Ecto neural progenitor cell (in vitro differentiated cells): Measurements from ENCODE around the gene ATP1A2.

Experiments
- DNase-seq: peaks from one replicate; pipeline ENCODE4 v3.0.0-alpha.2; 2018; ENCODE audit warnings: low spot score

Gene ATP1A2

GRCh38 chr1:160115545-160116282, at the start of gene ATP1A2:
Gene ATP1A2, plus strand, starts transcription at chr1:160115759. Its CDS starts 103 bp downstream, at chr1:160115862.
- DNase-seq: peak; percentile 75

GRCh38 chr1:160066829-160067745, 48.5 kb upstream of the ATP1A2 start:
- DNase-seq: no peak

GRCh38 chr1:160068225-160068624, 47.3 kb upstream of the ATP1A2 start:
- no peak for DNase-seq

- DNase-seq: no peak
Measured at GRCh38 chr1:160069460-160070231, 45.9 kb upstream of the ATP1A2 start, which contains the start of gene KCNJ10. Gene KCNJ10, minus strand, starts transcription at chr1:160070160. Its CDS starts 27,628 bp downstream, at chr1:160042532.

GRCh38 chr1:160070243-160071163, 45.1 kb upstream of the ATP1A2 start:
- DNase-seq: peak; percentile 92

GRCh38 chr1:160071289-160071688, 44.3 kb upstream of the ATP1A2 start:
- DNase-seq: no peak

GRCh38 chr1:160074865-160075264, 40.7 kb upstream of the ATP1A2 start:
- DNase-seq: no peak

GRCh38 chr1:160075836-160076235, 39.7 kb upstream of the ATP1A2 start:
- DNase-seq: no peak

- no peak for DNase-seq
Measured at GRCh38 chr1:160076295-160076694, 39.3 kb upstream of the ATP1A2 start.

GRCh38 chr1:160077486-160077885, 38.1 kb upstream of the ATP1A2 start:
- DNase-seq: no peak

- peak; percentile 78 for DNase-seq
Measured at GRCh38 chr1:160078512-160079195, 36.9 kb upstream of the ATP1A2 start.

GRCh38 chr1:160079448-160079847, 36.1 kb upstream of the ATP1A2 start:
- no peak for DNase-seq

- DNase-seq: no peak
Measured at GRCh38 chr1:160080381-160081100, 35.0 kb upstream of the ATP1A2 start.

- DNase-seq: no peak
Measured at GRCh38 chr1:160081261-160081936, 34.2 kb upstream of the ATP1A2 start, which contains the start of gene KCNJ9. Gene KCNJ9, plus strand, starts transcription at chr1:160081538. Its CDS starts 2,493 bp downstream, at chr1:160084031.

GRCh38 chr1:160082487-160082886, 33.1 kb upstream of the ATP1A2 start:
- no peak for DNase-seq

GRCh38 chr1:160082926-160083325, 32.6 kb upstream of the ATP1A2 start:
- DNase-seq: no peak

- DNase-seq: peak; percentile 78
Measured at GRCh38 chr1:160083968-160084770, 31.4 kb upstream of the ATP1A2 start.

- DNase-seq: no peak
Measured at GRCh38 chr1:160084771-160085321, 30.7 kb upstream of the ATP1A2 start.
